ENCODE data around the gene GHRL.
"Not testable (repeated sequence)": the region's sequence is repeated elsewhere in the genome, so short reads cannot be mapped to it uniquely, and the experiment has no call there.

The GHRL gene

GRCh38 chr3:10284496-10284895 lies 8.3 kb downstream of the GHRL start:
- in situ Hi-C loops (cut with HindIII; ENCODE audit: low pct_ligation_motif_present, low pct_unique_long_range_greater_than_20kb, low sequenced_read_pairs), result no loop called here
- DNase-seq, result no peak

- DNase-seq, result no peak
These were observed 9.1 kb downstream of the GHRL start for GRCh38 chr3:10283638-10284037.

GRCh38 chr3:10281951-10282350 lies 10.8 kb downstream of the GHRL start:
- in situ Hi-C loops (cut with HindIII; ENCODE audit: low pct_ligation_motif_present, low pct_unique_long_range_greater_than_20kb, low sequenced_read_pairs), result no loop called here
- peak; percentile 9 for DNase-seq

More at GRCh38 chr3:10283638-10284037, 9.1 kb downstream of the GHRL start:
- in situ Hi-C loops (cut with HindIII; ENCODE audit: low pct_ligation_motif_present, low pct_unique_long_range_greater_than_20kb, low sequenced_read_pairs), result no loop called here

- no peak for DNase-seq
- in situ Hi-C loops (cut with HindIII; ENCODE audit: low pct_ligation_motif_present, low pct_unique_long_range_greater_than_20kb, low sequenced_read_pairs), result no loop called here
These were observed 12.2 kb downstream of the GHRL start for GRCh38 chr3:10280571-10280970.

GRCh38 chr3:10280177-10280529 lies 12.6 kb downstream of the GHRL start:
- in situ Hi-C loops (cut with HindIII; ENCODE audit: low pct_ligation_motif_present, low pct_unique_long_range_greater_than_20kb, low sequenced_read_pairs), result no loop called here

DNA sequence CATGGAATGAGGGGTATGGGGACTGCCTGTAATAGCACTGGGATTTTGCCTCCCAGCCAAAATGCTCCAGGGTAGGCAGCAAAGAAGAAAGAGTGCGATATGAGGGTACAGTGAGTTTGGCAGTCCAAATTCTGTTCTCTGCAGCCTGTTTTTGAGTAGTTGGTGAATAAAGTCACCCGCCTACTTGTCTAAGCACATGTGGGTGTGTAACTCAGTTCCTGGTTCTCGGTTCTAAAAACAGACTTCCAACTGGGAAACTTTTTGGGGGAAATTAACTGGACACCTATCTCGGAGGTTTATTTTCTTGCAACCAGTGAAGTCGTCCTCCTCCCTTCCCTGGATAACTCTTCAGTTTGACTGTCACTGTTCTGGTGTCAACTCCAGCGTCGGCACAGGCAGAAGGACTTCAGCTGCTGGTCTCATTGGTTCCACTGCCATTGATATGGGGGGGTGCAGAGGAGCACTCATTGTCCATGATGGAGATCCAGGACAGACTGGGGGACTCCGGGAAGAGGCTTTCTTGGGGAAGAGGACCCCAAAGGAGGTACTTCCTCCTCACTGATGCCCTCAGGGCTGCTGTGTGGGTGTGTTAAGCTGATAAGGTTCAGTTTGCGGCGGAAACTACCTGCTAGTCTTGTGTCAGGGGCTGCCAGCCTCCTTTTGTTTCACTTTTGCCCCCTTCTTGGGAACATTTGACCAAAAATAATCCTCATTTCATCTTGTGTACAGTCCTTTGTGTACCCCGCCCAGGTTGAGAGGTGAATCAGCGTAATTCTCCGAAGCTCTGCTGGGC lies 13.2 kb downstream of the GHRL start:
- in situ Hi-C loops (cut with HindIII; ENCODE audit: low pct_ligation_motif_present, low pct_unique_long_range_greater_than_20kb, low sequenced_read_pairs), result no loop called here

More at GRCh38 chr3:10280177-10280529, 12.6 kb downstream of the GHRL start:
- peak; percentile 10 for DNase-seq

GRCh38 chr3:10278501-10278900 lies 14.2 kb downstream of the GHRL start:
- no peak for DNase-seq
- in situ Hi-C loops (cut with HindIII; ENCODE audit: low pct_ligation_motif_present, low pct_unique_long_range_greater_than_20kb, low sequenced_read_pairs), result no loop called here

More for the DNA sequence above, 13.2 kb downstream of the GHRL start:
- no peak for DNase-seq

DNA sequence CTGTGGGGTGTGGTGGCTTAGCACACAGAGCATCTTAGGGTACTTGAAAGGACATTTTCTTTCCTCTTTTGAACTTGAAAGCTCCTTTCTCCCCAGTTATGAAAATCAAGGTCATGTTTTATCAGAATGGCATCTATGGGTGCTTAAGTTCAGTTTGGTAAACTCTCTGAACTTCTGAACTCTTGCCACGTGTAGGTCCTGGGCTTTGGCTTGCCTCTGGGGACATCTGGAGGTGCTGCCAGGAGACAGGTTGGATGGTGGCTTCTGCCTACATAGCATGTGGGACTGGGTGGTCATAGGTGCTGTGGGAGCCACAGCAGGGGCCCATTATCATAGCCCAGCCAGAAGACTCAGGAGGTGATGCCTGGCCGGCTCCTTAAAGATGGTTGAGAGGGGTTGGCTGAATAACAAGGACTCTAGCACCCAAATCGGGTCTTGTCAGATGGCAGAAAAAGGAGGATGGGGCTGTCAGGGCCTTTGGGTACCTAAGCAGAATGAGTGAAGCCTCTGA lies 15.6 kb downstream of the GHRL start:
- in situ Hi-C loops (cut with HindIII; ENCODE audit: low pct_ligation_motif_present, low pct_unique_long_range_greater_than_20kb, low sequenced_read_pairs), result no loop called here
- no peak for DNase-seq

DNA sequence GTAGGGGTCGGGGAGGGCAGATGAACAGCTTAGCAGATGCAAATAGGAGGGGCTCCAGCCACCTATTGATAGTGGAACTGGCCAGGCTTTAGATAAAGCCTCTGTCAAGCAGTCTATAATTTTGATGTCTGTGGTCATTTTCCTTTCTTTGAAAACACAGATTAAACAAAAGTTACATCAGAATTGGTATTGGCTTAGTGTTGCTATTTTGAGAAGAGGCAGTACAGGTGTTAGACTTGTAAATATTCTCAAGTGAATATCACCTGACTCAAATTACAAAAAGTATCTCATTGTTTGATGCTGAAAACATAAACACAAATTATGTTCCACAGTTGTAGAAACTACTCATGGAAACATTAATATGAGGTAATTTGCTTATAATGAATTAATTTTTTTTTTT lies 18.1 kb downstream of the GHRL start:
- DNase-seq, result no peak
- in situ Hi-C loops (cut with HindIII; ENCODE audit: low pct_ligation_motif_present, low pct_unique_long_range_greater_than_20kb, low sequenced_read_pairs), result no loop called here

DNA sequence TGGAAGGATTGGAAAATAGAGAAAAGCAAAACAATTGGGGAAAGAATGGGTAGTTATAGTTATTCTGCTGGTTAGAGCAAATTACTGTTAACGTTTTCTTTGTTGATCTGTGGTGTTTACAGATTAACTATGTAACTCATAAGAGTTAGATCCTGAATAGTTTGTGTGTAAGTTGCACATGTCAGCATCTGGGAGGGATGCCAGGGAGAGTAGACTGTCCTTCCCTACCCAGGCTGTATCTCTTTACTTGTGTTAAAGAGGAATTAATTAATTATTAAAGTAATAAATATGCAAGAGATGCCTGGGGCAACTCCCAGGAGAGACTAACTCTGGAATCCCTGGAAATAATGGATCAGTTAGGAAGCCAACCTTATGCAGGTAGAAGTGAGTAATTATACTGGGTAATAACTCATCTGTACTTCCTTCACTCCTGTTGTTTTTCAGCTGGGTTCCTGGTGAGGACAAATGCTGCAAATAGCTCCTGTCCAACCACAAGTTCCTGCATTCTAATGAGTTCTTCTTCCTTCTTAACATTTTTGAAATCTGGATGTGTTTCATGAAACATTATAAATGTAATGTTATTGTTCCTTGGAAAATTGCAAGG lies 18.9 kb downstream of the GHRL start:
- in situ Hi-C loops (cut with HindIII; ENCODE audit: low pct_ligation_motif_present, low pct_unique_long_range_greater_than_20kb, low sequenced_read_pairs), result no loop called here
- DNase-seq, result no peak

GRCh38 chr3:10272977-10273376 lies 19.8 kb downstream of the GHRL start:
- in situ Hi-C loops (cut with HindIII; ENCODE audit: low pct_ligation_motif_present, low pct_unique_long_range_greater_than_20kb, low sequenced_read_pairs), result no loop called here
- DNase-seq, result no peak

DNA sequence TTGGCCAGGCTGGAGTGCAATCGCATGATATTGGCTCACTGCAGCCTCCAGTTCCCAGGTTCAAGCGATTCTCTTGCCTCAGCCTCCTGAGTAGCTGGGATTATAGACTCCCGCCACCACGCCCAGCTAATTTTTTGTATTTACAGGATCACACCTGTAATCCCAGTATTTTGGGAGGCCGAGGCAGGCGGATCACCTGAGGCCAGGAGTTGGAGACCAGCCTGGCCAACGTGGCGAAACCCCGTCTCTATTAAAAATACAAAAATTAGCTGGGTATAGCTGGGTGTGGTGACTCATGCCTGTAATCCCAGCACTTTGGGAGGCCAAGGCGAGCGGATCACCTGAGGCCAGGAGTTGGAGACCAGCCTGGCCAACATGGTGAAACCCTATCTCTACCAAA lies 20.3 kb downstream of the GHRL start:
- in situ Hi-C loops (cut with HindIII; ENCODE audit: low pct_ligation_motif_present, low pct_unique_long_range_greater_than_20kb, low sequenced_read_pairs); DNase-seq: not testable (repeated sequence)

DNA sequence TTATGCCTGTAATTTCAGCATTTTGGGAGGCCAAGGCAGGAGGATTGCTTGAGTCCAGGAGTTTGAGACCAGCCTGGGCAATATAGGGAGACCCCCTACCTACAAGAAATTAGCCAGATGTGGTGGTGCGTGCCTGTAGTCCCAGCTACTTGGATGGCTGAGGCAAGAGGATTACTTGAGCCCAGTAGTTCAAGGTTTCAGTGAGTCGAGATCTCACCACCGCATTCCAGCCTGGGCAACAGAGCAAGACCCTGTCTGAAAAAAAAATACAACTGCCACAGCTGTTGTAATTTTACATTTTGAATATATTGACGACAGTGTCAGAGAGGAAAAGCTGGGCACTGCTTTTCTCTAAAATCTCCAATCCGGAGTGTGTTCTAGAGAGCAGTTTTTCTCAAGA lies 23.3 kb downstream of the GHRL start:
- DNase-seq, result no peak
- in situ Hi-C loops (cut with HindIII; ENCODE audit: low pct_ligation_motif_present, low pct_unique_long_range_greater_than_20kb, low sequenced_read_pairs), result no loop called here

DNA sequence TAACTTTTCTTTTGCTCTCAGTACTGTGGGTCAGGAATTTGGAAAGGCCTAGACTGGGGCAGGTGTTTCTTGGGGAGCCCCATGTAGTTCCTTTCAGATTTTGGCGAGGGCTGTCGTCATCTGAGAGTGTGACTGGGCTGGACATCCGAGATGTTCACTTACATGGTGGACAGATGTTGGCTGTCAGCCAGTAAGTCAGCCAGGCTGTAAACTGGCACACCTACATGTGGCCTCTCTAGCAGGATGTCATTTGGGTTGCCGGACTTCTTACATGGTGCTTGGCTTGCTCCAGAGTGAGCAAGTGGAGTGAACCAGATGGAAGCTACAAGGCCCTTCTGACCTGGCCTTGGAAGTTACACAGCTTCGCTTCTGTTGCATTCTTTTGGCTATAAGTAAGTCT lies 23.8 kb downstream of the GHRL start:
- in situ Hi-C loops (cut with HindIII; ENCODE audit: low pct_ligation_motif_present, low pct_unique_long_range_greater_than_20kb, low sequenced_read_pairs), result no loop called here
- no peak for DNase-seq

DNA sequence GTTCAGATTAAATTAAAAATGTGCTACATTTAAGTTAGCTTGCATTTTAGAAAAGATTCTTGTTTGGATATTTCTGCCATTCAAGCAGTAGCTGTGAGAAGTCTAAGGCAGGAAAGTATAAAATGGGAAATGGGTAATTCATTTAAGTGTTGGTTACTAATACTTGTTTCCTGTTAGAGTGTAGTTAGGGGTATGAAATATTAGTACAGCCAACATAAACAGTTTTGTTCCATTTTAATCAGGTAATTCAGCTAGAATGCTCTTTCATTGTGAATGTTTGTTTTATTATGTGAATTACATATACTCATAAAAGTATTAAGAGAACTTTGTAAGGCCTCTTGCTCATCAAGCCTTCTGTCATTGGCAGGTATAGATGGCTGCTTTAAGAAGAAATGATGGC lies 24.6 kb downstream of the GHRL start:
- DNase-seq, result no peak
- in situ Hi-C loops (cut with HindIII; ENCODE audit: low pct_ligation_motif_present, low pct_unique_long_range_greater_than_20kb, low sequenced_read_pairs), result no loop called here

DNA sequence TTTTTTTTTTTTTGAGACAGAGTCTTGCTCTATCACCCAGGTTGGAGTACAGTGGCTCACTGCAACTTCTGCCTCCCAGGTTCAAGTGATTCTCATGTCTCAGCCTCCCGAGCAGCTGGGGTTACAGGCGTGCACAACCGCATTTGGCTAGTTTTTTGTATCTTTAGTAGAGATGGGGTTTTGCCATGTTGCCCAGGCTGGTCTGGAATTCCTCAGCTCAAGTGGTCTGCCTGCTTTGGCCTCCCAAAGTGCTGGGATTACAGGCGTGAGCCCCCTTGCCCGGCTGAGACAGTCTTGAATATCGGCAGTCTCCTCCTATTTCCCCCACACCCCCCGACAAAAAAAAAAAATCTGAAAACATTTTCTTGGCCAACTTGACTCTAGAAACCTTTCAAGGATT lies 25.8 kb downstream of the GHRL start:
- DNase-seq; in situ Hi-C loops (cut with HindIII; ENCODE audit: low pct_ligation_motif_present, low pct_unique_long_range_greater_than_20kb, low sequenced_read_pairs): not testable (repeated sequence)

DNA sequence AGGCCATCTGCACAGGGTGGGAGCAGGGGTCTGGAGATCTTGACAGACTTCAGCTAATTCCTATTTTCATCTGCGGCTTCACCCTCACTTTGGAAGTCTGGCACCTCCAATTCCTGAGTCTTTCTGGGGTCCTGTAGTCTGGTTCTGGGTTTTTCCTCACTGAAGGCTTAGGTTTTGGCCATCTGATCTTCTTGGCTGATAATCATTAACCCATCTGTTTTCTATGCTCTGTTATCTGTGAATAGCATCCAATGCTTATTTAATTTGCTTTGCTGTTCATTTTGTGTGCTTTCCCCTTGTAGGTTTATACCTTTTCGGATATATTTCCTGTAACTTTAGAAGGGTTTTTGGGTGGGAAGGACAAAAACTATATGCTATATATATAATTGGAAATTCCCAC lies 26.9 kb downstream of the GHRL start:
- no peak for DNase-seq
- in situ Hi-C loops (cut with HindIII; ENCODE audit: low pct_ligation_motif_present, low pct_unique_long_range_greater_than_20kb, low sequenced_read_pairs), result no loop called here

DNA sequence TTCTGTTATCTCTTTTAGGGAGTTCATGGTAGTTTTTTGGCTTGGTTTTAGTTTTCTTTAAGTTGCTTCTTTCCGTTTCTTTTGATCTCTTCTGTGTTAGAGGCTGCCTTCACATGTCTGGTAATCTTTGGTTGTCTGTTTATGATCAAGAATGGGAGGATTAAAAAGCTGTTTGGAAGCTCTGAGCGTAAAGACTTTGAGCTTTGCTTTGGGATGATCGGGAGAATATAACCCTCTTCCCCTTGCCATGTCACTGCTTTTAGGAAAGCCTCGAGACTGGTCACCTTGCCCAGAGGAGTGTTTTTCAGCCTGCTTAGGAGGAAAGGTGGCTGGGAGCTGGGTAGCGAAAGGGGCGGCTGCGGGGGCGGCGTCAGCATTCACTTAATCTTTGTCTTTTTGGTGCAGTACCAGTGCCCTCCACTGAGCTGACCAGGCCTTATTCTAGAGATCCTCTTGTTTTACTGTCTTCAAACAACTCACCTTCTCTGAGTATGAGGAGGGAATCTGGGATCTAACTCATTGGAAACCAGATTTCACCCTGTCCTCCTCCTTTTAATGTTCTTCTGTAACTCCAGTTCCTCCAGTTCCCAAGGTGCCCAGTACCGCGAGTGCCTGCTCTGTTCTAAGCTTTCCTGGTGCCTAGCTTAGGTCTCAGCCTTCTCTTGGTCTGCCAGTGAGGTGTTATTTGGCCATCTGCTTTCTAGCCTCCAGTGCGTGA lies 28.9 kb downstream of the GHRL start:
- DNase-seq, result peak; percentile 32
- in situ Hi-C loops (cut with HindIII; ENCODE audit: low pct_ligation_motif_present, low pct_unique_long_range_greater_than_20kb, low sequenced_read_pairs), result no loop called here

DNA sequence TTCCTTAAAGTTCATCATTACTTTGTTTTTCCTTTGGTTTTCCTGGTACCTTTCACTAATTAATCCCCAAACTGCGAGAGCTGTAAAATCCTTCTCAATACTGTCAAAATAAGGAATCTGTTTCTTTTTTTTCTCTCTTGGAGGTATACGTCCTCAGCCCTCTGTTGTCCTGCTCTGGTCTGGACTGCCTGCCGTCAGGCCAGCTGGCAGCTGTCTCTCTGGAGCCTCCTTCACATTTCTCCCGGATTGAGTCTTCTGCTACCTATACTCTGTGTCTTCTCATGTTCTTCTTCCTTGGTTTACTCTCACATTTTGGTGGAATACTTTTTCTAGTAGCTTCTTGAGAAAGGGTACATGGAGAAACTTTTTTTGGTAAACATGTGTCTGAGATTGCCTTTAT lies 30.7 kb downstream of the GHRL start:
- DNase-seq, result no peak
- in situ Hi-C loops (cut with HindIII; ENCODE audit: low pct_ligation_motif_present, low pct_unique_long_range_greater_than_20kb, low sequenced_read_pairs), result no loop called here

All from ACHN (cell line).